Skeletal muscle satellite cell (primary cell): ENCODE results near the gene SLC45A2.
"Not testable (repeated sequence)": the region's sequence is repeated elsewhere in the genome, so short reads cannot be mapped to it uniquely, and the experiment has no call there.

Source experiments
- H3K27me3 ChIP-seq: 2 replicates; pipeline ENCODE4 v1.7.0; 2013; ENCODE audit warnings: low read length; ENCODE audit not compliant: control insufficient read depth, insufficient read depth
- H3K36me3 ChIP-seq: 2 replicates; pipeline ENCODE4 v1.7.0; 2013; ENCODE audit warnings: mild to moderate bottlenecking, control low read depth, low read length; ENCODE audit not compliant: insufficient read depth
- H3K4me1 ChIP-seq: 2 replicates; pipeline ENCODE4 v1.7.0; 2013; ENCODE audit warnings: low read length; ENCODE audit not compliant: control insufficient read depth, insufficient read depth
- H3K4me2 ChIP-seq: 2 replicates; pipeline ENCODE4 v1.7.0; 2013; ENCODE audit warnings: mild to moderate bottlenecking, low read length
- H3K4me3 ChIP-seq: 2 replicates; pipeline ENCODE4 v1.7.0; 2013; ENCODE audit warnings: low read length
- H3K9ac ChIP-seq: 2 replicates; pipeline ENCODE4 v1.7.0; 2013; ENCODE audit warnings: mild to moderate bottlenecking, low read depth, low read length, moderate library complexity
- H3K9me3 ChIP-seq: replicated peaks from 2 replicates; pipeline ENCODE4 v1.7.0; 2013; ENCODE audit warnings: mild to moderate bottlenecking, control low read depth, low read length

Gene SLC45A2

GRCh38 chr5:33958176-33958575 lies 26.3 kb downstream of the SLC45A2 start:
- H3K4me1 ChIP-seq = no peaks in the 10 kb centered on the region
- H3K27me3 ChIP-seq = peaks cover 38% of the 10 kb centered on the region
- no peak overlapping the region for H3K4me3 ChIP-seq
- H3K36me3 ChIP-seq = no peaks in the 10 kb centered on the region
- no peak overlapping the region for H3K4me2 ChIP-seq
- no peaks in the 10 kb centered on the region for H3K9me3 ChIP-seq
- no peak overlapping the region for H3K9ac ChIP-seq

GRCh38 chr5:33957577-33958150 lies 26.8 kb downstream of the SLC45A2 start:
- H3K27me3 ChIP-seq = peaks cover 38% of the 10 kb centered on the region

GRCh38 chr5:33952175-33952574 lies 32.3 kb downstream of the SLC45A2 start:
- not testable (repeated sequence) for H3K9me3 ChIP-seq, H3K4me2 ChIP-seq, H3K9ac ChIP-seq, H3K4me3 ChIP-seq, H3K4me1 ChIP-seq, H3K36me3 ChIP-seq
- peaks cover 29% of the 10 kb centered on the region for H3K27me3 ChIP-seq

More at GRCh38 chr5:33957577-33958150, 26.8 kb downstream of the SLC45A2 start:
- no peak overlapping the region for H3K4me2 ChIP-seq
- H3K36me3 ChIP-seq = no peaks in the 10 kb centered on the region
- no peaks in the 10 kb centered on the region for H3K9me3 ChIP-seq
- H3K4me3 ChIP-seq = no peak overlapping the region
- no peaks in the 10 kb centered on the region for H3K4me1 ChIP-seq
- H3K9ac ChIP-seq = no peak overlapping the region

DNA sequence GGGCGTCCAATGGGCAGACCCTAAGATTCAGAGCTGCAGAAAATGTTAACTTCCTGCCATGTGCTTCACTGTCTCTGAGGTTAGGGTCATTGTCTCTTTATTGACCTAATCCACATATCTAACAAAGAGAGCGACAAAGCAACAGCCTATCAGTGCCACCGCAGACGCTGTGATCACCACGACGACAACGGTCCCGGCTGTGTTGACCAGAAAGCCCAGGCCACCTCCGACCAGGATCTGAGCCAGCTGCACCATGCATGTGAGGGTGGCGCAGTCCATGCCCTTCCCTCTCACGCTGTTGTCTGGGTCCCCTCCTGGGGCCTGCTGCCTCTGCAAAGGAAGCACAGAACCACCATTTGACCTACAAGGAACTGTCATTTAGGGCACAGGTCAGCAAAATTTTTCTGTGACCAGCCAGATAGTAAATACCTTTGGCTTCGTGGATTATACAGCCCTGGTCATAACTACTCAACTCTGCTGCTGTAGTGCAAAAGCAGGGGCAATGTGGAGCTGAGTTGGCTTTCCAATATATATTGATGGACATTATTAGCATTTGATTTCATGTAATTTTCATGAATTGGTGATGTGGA lies 39.9 kb downstream of the SLC45A2 start:
- H3K9me3 ChIP-seq = no peaks in the 10 kb centered on the region
- H3K4me2 ChIP-seq = no peak overlapping the region
- peaks cover 75% of the 10 kb centered on the region for H3K27me3 ChIP-seq
- H3K36me3 ChIP-seq = no peaks in the 10 kb centered on the region
- H3K4me3 ChIP-seq = no peak overlapping the region
- H3K4me1 ChIP-seq = no peaks in the 10 kb centered on the region
- no peak overlapping the region for H3K9ac ChIP-seq

DNA sequence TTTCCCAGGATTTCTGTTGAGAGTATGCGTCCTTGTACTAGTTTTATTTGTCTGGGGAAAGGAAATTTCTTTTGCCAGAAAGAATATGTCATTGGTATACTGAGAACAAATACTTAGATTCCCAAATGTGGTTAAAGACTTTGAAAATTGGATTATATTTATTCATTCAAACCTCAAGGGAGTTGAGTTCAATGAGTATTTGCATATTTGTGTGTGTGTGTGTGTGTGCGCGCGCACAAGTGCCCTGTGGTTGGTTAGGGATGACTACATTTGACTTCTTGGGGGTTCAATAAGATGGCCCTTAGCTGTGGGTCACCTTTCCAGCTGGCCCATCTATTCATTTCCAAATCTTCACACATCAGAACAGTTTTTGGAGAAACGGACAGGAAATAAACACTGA lies 43.4 kb downstream of the SLC45A2 start:
- Histone ChIP-seq H3K4me1 (peaks cover 1% of the 10 kb centered on the region), H3K4me2 (no peak overlapping the region), H3K9ac (no peak overlapping the region), H3K4me3 (no peak overlapping the region), H3K36me3 (no peaks in the 10 kb centered on the region), H3K27me3 (peaks cover 85% of the 10 kb centered on the region), H3K9me3 (no peaks in the 10 kb centered on the region)

DNA sequence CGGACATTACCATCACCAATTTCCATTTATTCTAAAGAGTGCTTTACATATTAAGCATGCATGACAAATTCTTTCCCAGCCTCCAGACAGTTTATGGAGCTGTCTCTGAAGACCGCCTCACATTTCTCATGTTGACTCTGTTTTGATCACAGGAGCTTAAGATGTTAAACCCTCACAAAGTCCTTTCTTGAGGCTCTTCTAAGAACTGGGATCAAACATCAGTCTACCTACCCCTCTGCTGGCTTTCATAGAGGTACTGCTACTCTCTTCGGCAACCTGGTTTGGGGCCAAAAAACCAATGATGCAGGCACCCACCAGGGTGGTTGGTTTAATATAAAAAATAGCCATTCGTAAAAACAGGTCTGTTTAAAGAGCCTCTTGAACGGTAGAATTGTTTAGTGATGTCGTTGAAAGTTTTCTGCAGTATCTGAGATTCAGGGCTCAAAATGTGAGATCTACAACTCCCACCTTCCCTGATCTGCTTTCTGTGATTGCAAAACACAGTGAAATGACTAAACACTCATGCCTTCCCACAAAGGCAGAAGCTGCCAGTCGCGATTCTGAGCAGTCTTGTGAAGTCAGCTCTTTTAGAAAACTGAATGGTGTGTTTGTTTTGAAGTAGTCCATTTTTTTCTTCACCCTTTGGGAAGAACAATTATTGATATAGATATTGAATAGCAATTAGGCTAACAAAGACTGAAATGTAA lies 44.8 kb downstream of the SLC45A2 start:
- H3K4me1 ChIP-seq = peaks cover 3% of the 10 kb centered on the region
- no peaks in the 10 kb centered on the region for H3K9me3 ChIP-seq
- H3K4me2 ChIP-seq = no peak overlapping the region
- no peaks in the 10 kb centered on the region for H3K36me3 ChIP-seq
- no peak overlapping the region for H3K9ac ChIP-seq
- no peak overlapping the region for H3K4me3 ChIP-seq
- H3K27me3 ChIP-seq = peaks cover 75% of the 10 kb centered on the region

GRCh38 chr5:33938881-33939280 lies 45.6 kb downstream of the SLC45A2 start:
- Histone ChIP-seq H3K4me3 (no peak overlapping the region), H3K27me3 (peaks cover 71% of the 10 kb centered on the region), H3K9ac (no peak overlapping the region), H3K36me3 (no peaks in the 10 kb centered on the region), H3K4me1 (peaks cover 10% of the 10 kb centered on the region), H3K4me2 (no peak overlapping the region), H3K9me3 (no peaks in the 10 kb centered on the region)

DNA sequence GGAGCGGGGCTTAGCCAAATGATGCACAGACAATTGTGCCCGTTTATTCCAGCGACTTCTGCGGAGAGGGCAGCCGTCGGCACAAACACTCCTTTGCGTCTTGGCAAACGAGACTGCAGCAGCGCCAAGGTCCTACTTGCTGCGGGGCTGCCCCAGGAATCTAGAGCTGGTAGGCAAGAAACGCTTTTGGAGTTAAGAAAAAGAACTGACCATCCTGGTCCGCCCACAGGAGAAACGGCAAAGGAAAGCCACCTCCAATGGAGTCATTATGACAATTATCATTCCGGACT lies 46.0 kb downstream of the SLC45A2 start:
- no peak overlapping the region for H3K4me2 ChIP-seq
- peaks cover 71% of the 10 kb centered on the region for H3K27me3 ChIP-seq
- no peak overlapping the region for H3K9ac ChIP-seq
- no peaks in the 10 kb centered on the region for H3K36me3 ChIP-seq
- peaks cover 12% of the 10 kb centered on the region for H3K4me1 ChIP-seq
- H3K9me3 ChIP-seq = no peaks in the 10 kb centered on the region
- H3K4me3 ChIP-seq = no peak overlapping the region

- peaks cover 12% of the 10 kb centered on the region for H3K4me1 ChIP-seq
- no peak overlapping the region for H3K4me3 ChIP-seq
- peaks cover 69% of the 10 kb centered on the region for H3K27me3 ChIP-seq
- H3K4me2 ChIP-seq = no peak overlapping the region
- H3K9ac ChIP-seq = no peak overlapping the region
- no peaks in the 10 kb centered on the region for H3K36me3 ChIP-seq
- no peaks in the 10 kb centered on the region for H3K9me3 ChIP-seq
These were observed 46.6 kb downstream of the SLC45A2 start for GRCh38 chr5:33937707-33938506.

DNA sequence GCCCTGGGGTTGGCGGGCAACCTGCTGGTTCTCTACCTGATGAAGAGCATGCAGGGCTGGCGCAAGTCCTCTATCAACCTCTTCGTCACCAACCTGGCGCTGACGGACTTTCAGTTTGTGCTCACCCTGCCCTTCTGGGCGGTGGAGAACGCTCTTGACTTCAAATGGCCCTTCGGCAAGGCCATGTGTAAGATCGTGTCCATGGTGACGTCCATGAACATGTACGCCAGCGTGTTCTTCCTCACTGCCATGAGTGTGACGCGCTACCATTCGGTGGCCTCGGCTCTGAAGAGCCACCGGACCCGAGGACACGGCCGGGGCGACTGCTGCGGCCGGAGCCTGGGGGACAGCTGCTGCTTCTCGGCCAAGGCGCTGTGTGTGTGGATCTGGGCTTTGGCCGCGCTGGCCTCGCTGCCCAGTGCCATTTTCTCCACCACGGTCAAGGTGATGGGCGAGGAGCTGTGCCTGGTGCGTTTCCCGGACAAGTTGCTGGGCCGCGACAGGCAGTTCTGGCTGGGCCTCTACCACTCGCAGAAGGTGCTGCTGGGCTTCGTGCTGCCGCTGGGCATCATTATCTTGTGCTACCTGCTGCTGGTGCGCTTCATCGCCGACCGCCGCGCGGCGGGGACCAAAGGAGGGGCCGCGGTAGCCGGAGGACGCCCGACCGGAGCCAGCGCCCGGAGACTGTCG lies 47.3 kb downstream of the SLC45A2 start:
- H3K9ac ChIP-seq = no peak overlapping the region
- peaks cover 12% of the 10 kb centered on the region for H3K4me1 ChIP-seq
- no peaks in the 10 kb centered on the region for H3K9me3 ChIP-seq
- no peak overlapping the region for H3K4me3 ChIP-seq
- H3K27me3 ChIP-seq = peaks cover 61% of the 10 kb centered on the region
- peak overlapping the region; percentile 92 for H3K4me2 ChIP-seq
- no peaks in the 10 kb centered on the region for H3K36me3 ChIP-seq

DNA sequence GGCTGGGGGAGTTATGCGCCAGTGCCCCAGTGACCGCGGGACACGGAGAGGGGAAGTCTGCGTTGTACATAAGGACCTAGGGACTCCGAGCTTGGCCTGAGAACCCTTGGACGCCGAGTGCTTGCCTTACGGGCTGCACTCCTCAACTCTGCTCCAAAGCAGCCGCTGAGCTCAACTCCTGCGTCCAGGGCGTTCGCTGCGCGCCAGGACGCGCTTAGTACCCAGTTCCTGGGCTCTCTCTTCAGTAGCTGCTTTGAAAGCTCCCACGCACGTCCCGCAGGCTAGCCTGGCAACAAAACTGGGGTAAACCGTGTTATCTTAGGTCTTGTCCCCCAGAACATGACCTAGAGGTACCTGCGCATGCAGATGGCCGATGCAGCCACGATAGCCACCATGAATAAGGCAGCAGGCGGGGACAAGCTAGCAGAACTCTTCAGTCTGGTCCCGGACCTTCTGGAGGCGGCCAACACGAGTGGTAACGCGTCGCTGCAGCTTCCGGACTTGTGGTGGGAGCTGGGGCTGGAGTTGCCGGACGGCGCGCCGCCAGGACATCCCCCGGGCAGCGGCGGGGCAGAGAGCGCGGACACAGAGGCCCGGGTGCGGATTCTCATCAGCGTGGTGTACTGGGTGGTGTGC lies 48.0 kb downstream of the SLC45A2 start, which contains the start of gene RXFP3:
RXFP3 (plus strand) TSS at position 6 of the 636 bp plus-strand sequence; CDS start at position 361, 355 bp downstream.
- no peaks in the 10 kb centered on the region for H3K36me3 ChIP-seq
- H3K4me3 ChIP-seq = peak within 1 kb of the TSS; percentile 69
- H3K9ac ChIP-seq = no peak within 1 kb of the TSS
- peak within 1 kb of the TSS; percentile 92 for H3K4me2 ChIP-seq
- peaks cover 55% of the 10 kb centered on the region for H3K27me3 ChIP-seq
- no peaks in the 10 kb centered on the region for H3K9me3 ChIP-seq
- peaks cover 12% of the 10 kb centered on the region for H3K4me1 ChIP-seq
